ENCODE data around the gene ABCA4. TPM values are rescaled to one million over a fixed set of nuclear protein-coding genes. Genes with fewer than 3 reads are reported as not detected.

The ABCA4 gene
- total and polyA plus RNA-seq, 4 experiments from 2014 or later: not detected

GRCh38 chr1:94067196-94067595 is 53.8 kb downstream of the ABCA4 start:
- ChIA-PET POLR2A (ENCODE audit: partially characterized antibody) (no interaction called here), CTCF (ENCODE audit: partially characterized antibody) (interaction anchor here (0.6 kb wide), 1 partner anchor 402 kb away, joined by 4 read pairs; no protein-coding TSS in a partner anchor)
- H3K9me3 Mint-ChIP-seq: peaks cover 0 to 2% (median 0%) of the 10 kb centered on the region in 8 donors
- no peaks in the 10 kb centered on the region for H3K9me3 ChIP-seq (ENCODE audit: control insufficient read depth in 1 of 2, low read length in 2 of 2)
- no peak overlapping the region for H3K27ac ChIP-seq (ENCODE audit: low read depth, low read length)
- no peak for DNase-seq
- no peaks in the 10 kb centered on the region for H3K36me3 Mint-ChIP-seq
- no peaks in the 10 kb centered on the region for H3K27me3 ChIP-seq (ENCODE audit: insufficient read depth, low read length)
- H3K36me3 ChIP-seq (ENCODE audit: insufficient read depth, low read length): no peaks in the 10 kb centered on the region
- no peak overlapping the region for H3K27ac Mint-ChIP-seq
- H3K4me1 ChIP-seq (ENCODE audit: insufficient read depth, low read length): no peaks in the 10 kb centered on the region
- H3K4me3 Mint-ChIP-seq: no peak overlapping the region
- H3K4me1 Mint-ChIP-seq: no peaks in the 10 kb centered on the region
- H3K27me3 Mint-ChIP-seq: peaks cover 7 to 12% of the 10 kb centered on the region in 2 donors
- intact Hi-C loops (cut with micrococcal nuclease): no loop called here
- H3K4me3 ChIP-seq (ENCODE audit: low read length in 2 of 2): no peak overlapping the region

- H3K27ac ChIP-seq (ENCODE audit: low read depth, low read length): no peak overlapping the region
- Mint-ChIP-seq H3K4me3 (no peak overlapping the region), H3K36me3 (no peaks in the 10 kb centered on the region), H3K4me1 (no peaks in the 10 kb centered on the region), H3K27me3 (peaks cover 12 to 20% of the 10 kb centered on the region in 2 donors), H3K9me3 (peaks cover 0 to 2% (median 0%) of the 10 kb centered on the region in 8 donors), H3K27ac (no peak overlapping the region)
- intact Hi-C loops (cut with micrococcal nuclease): no loop called here
- CTCF ChIA-PET (ENCODE audit: partially characterized antibody): interaction anchor here (2.1 to 4.4 kb wide), 2 partner anchors 23 to 401 kb away, joined by 11 to 30 read pairs; no protein-coding TSS in a partner anchor
- no peaks in the 10 kb centered on the region for H3K4me1 ChIP-seq (ENCODE audit: insufficient read depth, low read length)
- no peaks in the 10 kb centered on the region for H3K36me3 ChIP-seq (ENCODE audit: insufficient read depth, low read length)
- no peak for DNase-seq
- POLR2A ChIA-PET (ENCODE audit: partially characterized antibody): no interaction called here
- H3K27me3 ChIP-seq (ENCODE audit: insufficient read depth, low read length): no peaks in the 10 kb centered on the region
- H3K9me3 ChIP-seq (ENCODE audit: control insufficient read depth in 1 of 2, low read length in 2 of 2): no peaks in the 10 kb centered on the region
- H3K4me3 ChIP-seq (ENCODE audit: low read length in 2 of 2): no peak overlapping the region
Observed at GRCh38 chr1:94063379-94063778, 57.6 kb downstream of the ABCA4 start.

GRCh38 chr1:94061513-94062443 is 59.2 kb downstream of the ABCA4 start:
- Mint-ChIP-seq H3K9me3 (peaks cover 0 to 2% (median 0%) of the 10 kb centered on the region in 8 donors), H3K27ac (no peak overlapping the region), H3K27me3 (peaks cover 15 to 17% of the 10 kb centered on the region in 2 donors), H3K4me3 (no peak overlapping the region), H3K36me3 (no peaks in the 10 kb centered on the region), H3K4me1 (no peaks in the 10 kb centered on the region)
- peak in 1 of 5 donors; percentile 8 for DNase-seq
- no peaks in the 10 kb centered on the region for H3K27me3 ChIP-seq (ENCODE audit: insufficient read depth, low read length)
- intact Hi-C loops (cut with micrococcal nuclease): loop anchor here (1.0 kb wide), 2 partner anchors 402 to 745 kb away; no protein-coding TSS in a partner anchor
- ChIA-PET CTCF (ENCODE audit: partially characterized antibody) (interaction anchor here (2.1 to 4.4 kb wide), 2 partner anchors 21 to 402 kb away, joined by 11 to 30 read pairs; no protein-coding TSS in a partner anchor), POLR2A (ENCODE audit: partially characterized antibody) (no interaction called here)
- H3K4me3 ChIP-seq (ENCODE audit: low read length in 2 of 2): no peak overlapping the region
- H3K4me1 ChIP-seq (ENCODE audit: insufficient read depth, low read length): no peaks in the 10 kb centered on the region
- H3K36me3 ChIP-seq (ENCODE audit: insufficient read depth, low read length): no peaks in the 10 kb centered on the region
- H3K9me3 ChIP-seq (ENCODE audit: control insufficient read depth in 1 of 2, low read length in 2 of 2): no peaks in the 10 kb centered on the region
- H3K27ac ChIP-seq (ENCODE audit: low read depth, low read length): no peak overlapping the region

- Histone ChIP-seq H3K27me3 (ENCODE audit: insufficient read depth, low read length) (no peaks in the 10 kb centered on the region), H3K36me3 (ENCODE audit: insufficient read depth, low read length) (no peaks in the 10 kb centered on the region), H3K4me3 (ENCODE audit: low read length in 2 of 2) (no peak overlapping the region), H3K9me3 (ENCODE audit: control insufficient read depth in 1 of 2, low read length in 2 of 2) (no peaks in the 10 kb centered on the region), H3K4me1 (ENCODE audit: insufficient read depth, low read length) (no peaks in the 10 kb centered on the region), H3K27ac (ENCODE audit: low read depth, low read length) (no peak overlapping the region)
- peaks cover 0 to 2% (median 0%) of the 10 kb centered on the region in 8 donors for H3K9me3 Mint-ChIP-seq
- POLR2A ChIA-PET (ENCODE audit: partially characterized antibody): no interaction called here
- peak overlapping the region in 1 of 7 donors; percentile 37 for H3K27ac Mint-ChIP-seq
- intact Hi-C loops (cut with micrococcal nuclease): loop anchor here (1.0 kb wide), 2 partner anchors 403 to 746 kb away; no protein-coding TSS in a partner anchor
- no peaks in the 10 kb centered on the region for H3K4me1 Mint-ChIP-seq
- no peak overlapping the region for H3K4me3 Mint-ChIP-seq
- CTCF ChIA-PET (ENCODE audit: partially characterized antibody): no interaction called here
- DNase-seq: no peak
- H3K36me3 Mint-ChIP-seq: no peaks in the 10 kb centered on the region
- peaks cover 17 to 19% of the 10 kb centered on the region in 2 donors for H3K27me3 Mint-ChIP-seq
Observed at GRCh38 chr1:94060720-94061119, 60.2 kb downstream of the ABCA4 start.

- no peak overlapping the region for H3K4me3 ChIP-seq (ENCODE audit: low read length in 2 of 2)
- H3K27ac Mint-ChIP-seq: no peak overlapping the region
- intact Hi-C loops (cut with micrococcal nuclease): no loop called here
- peaks cover 16 to 23% of the 10 kb centered on the region in 2 donors for H3K27me3 Mint-ChIP-seq
- H3K4me3 Mint-ChIP-seq: no peak overlapping the region
- H3K36me3 ChIP-seq (ENCODE audit: insufficient read depth, low read length): no peaks in the 10 kb centered on the region
- CTCF ChIA-PET (ENCODE audit: partially characterized antibody): interaction anchor here (1.6 kb wide), 1 partner anchor 19 kb away, joined by 3 read pairs; no protein-coding TSS in a partner anchor
- no peaks in the 10 kb centered on the region for H3K4me1 Mint-ChIP-seq
- H3K9me3 ChIP-seq (ENCODE audit: control insufficient read depth in 1 of 2, low read length in 2 of 2): no peaks in the 10 kb centered on the region
- no peaks in the 10 kb centered on the region for H3K9me3 Mint-ChIP-seq
- POLR2A ChIA-PET (ENCODE audit: partially characterized antibody): no interaction called here
- H3K36me3 Mint-ChIP-seq: no peaks in the 10 kb centered on the region
- DNase-seq: no peak
- no peaks in the 10 kb centered on the region for H3K4me1 ChIP-seq (ENCODE audit: insufficient read depth, low read length)
- H3K27me3 ChIP-seq (ENCODE audit: insufficient read depth, low read length): no peaks in the 10 kb centered on the region
- H3K27ac ChIP-seq (ENCODE audit: low read depth, low read length): no peak overlapping the region
Observed at GRCh38 chr1:94058766-94059165, 62.2 kb downstream of the ABCA4 start.

- H3K36me3 Mint-ChIP-seq: no peaks in the 10 kb centered on the region
- H3K4me3 Mint-ChIP-seq: no peak overlapping the region
- no peak overlapping the region for H3K27ac ChIP-seq (ENCODE audit: low read depth, low read length)
- H3K27ac Mint-ChIP-seq: no peak overlapping the region
- intact Hi-C loops (cut with micrococcal nuclease): no loop called here
- no peak overlapping the region for H3K4me3 ChIP-seq (ENCODE audit: low read length in 2 of 2)
- H3K4me1 ChIP-seq (ENCODE audit: insufficient read depth, low read length): no peaks in the 10 kb centered on the region
- no peaks in the 10 kb centered on the region for H3K9me3 ChIP-seq (ENCODE audit: control insufficient read depth in 1 of 2, low read length in 2 of 2)
- H3K36me3 ChIP-seq (ENCODE audit: insufficient read depth, low read length): no peaks in the 10 kb centered on the region
- no peaks in the 10 kb centered on the region for H3K27me3 ChIP-seq (ENCODE audit: insufficient read depth, low read length)
- peaks cover 0 to 1% (median 0%) of the 10 kb centered on the region in 8 donors for H3K9me3 Mint-ChIP-seq
- DNase-seq: no peak
- H3K4me1 Mint-ChIP-seq: no peaks in the 10 kb centered on the region
- ChIA-PET POLR2A (ENCODE audit: partially characterized antibody) (no interaction called here), CTCF (ENCODE audit: partially characterized antibody) (interaction anchor here (1.2 kb wide), 1 partner anchor 22 kb away, joined by 3 read pairs; no protein-coding TSS in a partner anchor)
- H3K27me3 Mint-ChIP-seq: peaks cover 19 to 25% of the 10 kb centered on the region in 2 donors
Observed at GRCh38 chr1:94056996-94057395, 64.0 kb downstream of the ABCA4 start.

GRCh38 chr1:94056171-94056570 is 64.8 kb downstream of the ABCA4 start:
- H3K27ac Mint-ChIP-seq: no peak overlapping the region
- ChIA-PET CTCF (ENCODE audit: partially characterized antibody) (interaction anchor here (1.6 kb wide), 1 partner anchor 16 kb away, joined by 6 read pairs; no protein-coding TSS in a partner anchor), POLR2A (ENCODE audit: partially characterized antibody) (no interaction called here)
- intact Hi-C loops (cut with micrococcal nuclease): no loop called here
- peaks cover 0 to 1% (median 0%) of the 10 kb centered on the region in 8 donors for H3K9me3 Mint-ChIP-seq
- Histone ChIP-seq H3K27me3 (ENCODE audit: insufficient read depth, low read length) (no peaks in the 10 kb centered on the region), H3K4me3 (ENCODE audit: low read length in 2 of 2) (no peak overlapping the region), H3K4me1 (ENCODE audit: insufficient read depth, low read length) (no peaks in the 10 kb centered on the region), H3K36me3 (ENCODE audit: insufficient read depth, low read length) (no peaks in the 10 kb centered on the region), H3K9me3 (ENCODE audit: control insufficient read depth in 1 of 2, low read length in 2 of 2) (no peaks in the 10 kb centered on the region), H3K27ac (ENCODE audit: low read depth, low read length) (no peak overlapping the region)
- peaks cover 19 to 23% of the 10 kb centered on the region in 2 donors for H3K27me3 Mint-ChIP-seq
- no peak for DNase-seq
- H3K4me1 Mint-ChIP-seq: no peaks in the 10 kb centered on the region
- no peak overlapping the region for H3K4me3 Mint-ChIP-seq
- no peaks in the 10 kb centered on the region for H3K36me3 Mint-ChIP-seq
